PC-9 (cell line): ENCODE data around the gene PJVK. TPM values are rescaled to one million over a fixed set of nuclear protein-coding genes. Genes with fewer than 3 reads are reported as not detected.

Source experiments
- BruUV-seq: library from RNA; stranded (reverse); fragments of 400-500 nt; replicated peaks from 2 replicates; lab custom pipeline; 2021; lab: Mats Ljungman, UMichigan
- CTCF ChIA-PET: fragments of 300-600 bp; sonication (Branson Sonifier 250); formaldehyde crosslinking; loops from one replicate; lab custom pipeline; 2022; ENCODE audit warnings: antibody characterized with exemption; lab: Charles Lee
- POLR2A ChIA-PET: fragments of 300-600 bp; sonication (Branson Sonifier 250); formaldehyde crosslinking; loops from one replicate; lab custom pipeline; 2022; ENCODE audit warnings: antibody characterized with exemption; ENCODE audit not compliant: unreplicated experiment; lab: Charles Lee
- DNase-seq, 2 experiments: peaks; one replicate each; pipeline versions ENCODE4 v3.0.0 to v3.0.0-alpha.2; 2015 to 2022; ENCODE audit warnings: mixed read lengths in 1 of 2
- H2AFZ ChIP-seq: fragments of 200-600 bp; sonication (generic); 2 replicates; pipeline ENCODE4 v1.8.1; 2017; ENCODE audit warnings: antibody characterized with exemption
- H3F3A ChIP-seq: fragments of 200-600 bp; sonication (generic); 2 replicates; pipeline ENCODE4 v1.8.1; 2017; ENCODE audit warnings: antibody characterized with exemption, mild to moderate bottlenecking, low read depth; ENCODE audit not compliant: insufficient read depth
- H3K27ac ChIP-seq: fragments of 200-600 bp; sonication (generic); 2 replicates; pipeline ENCODE4 v1.6.1; 2016; ENCODE audit warnings: mixed run types
- H3K27me3 ChIP-seq: fragments of 200-600 bp; sonication (generic); 2 replicates; pipeline ENCODE4 v1.6.1; 2016; ENCODE audit warnings: low read depth, mixed run types; ENCODE audit not compliant: insufficient read depth
- H3K36me3 ChIP-seq: fragments of 200-600 bp; sonication (generic); 2 replicates; pipeline ENCODE4 v1.6.1; 2016; ENCODE audit warnings: low read depth, mixed run types
- H3K4me1 ChIP-seq: fragments of 200-600 bp; sonication (generic); replicated peaks from 2 replicates; pipeline ENCODE4 v1.6.1; 2016; ENCODE audit warnings: mixed run types; ENCODE audit not compliant: insufficient read depth
- H3K4me2 ChIP-seq: fragments of 200-600 bp; sonication (generic); 2 replicates; pipeline ENCODE4 v1.6.1; 2017; ENCODE audit warnings: mixed run types
- H3K4me3 ChIP-seq: fragments of 200-600 bp; sonication (generic); 2 replicates; pipeline ENCODE4 v1.6.1; 2016; ENCODE audit warnings: mixed run types
- H3K79me2 ChIP-seq: fragments of 200-600 bp; sonication (generic); 2 replicates; pipeline ENCODE4 v1.6.1; 2017; ENCODE audit warnings: low read depth, mixed run types
- H3K9me2 ChIP-seq: fragments of 200-600 bp; sonication (generic); 2 replicates; pipeline ENCODE4 v1.8.1; 2017; ENCODE audit warnings: mild to moderate bottlenecking; ENCODE audit not compliant: insufficient read depth
- H3K9me3 ChIP-seq: fragments of 200-600 bp; sonication (generic); 2 replicates; pipeline ENCODE4 v1.8.1; 2016; ENCODE audit warnings: low read depth; ENCODE audit not compliant: insufficient read depth
- H4K20me1 ChIP-seq: fragments of 200-600 bp; sonication (generic); 2 replicates; pipeline ENCODE4 v1.8.1; 2017; ENCODE audit not compliant: insufficient read depth
- EZH2 ChIP-seq: fragments of 200-600 bp; sonication (generic); IDR thresholded peaks from 2 replicates; pipeline ENCODE4 v1.8.0; 2017; ENCODE audit warnings: antibody characterized with exemption, low read depth
- intact Hi-C: fragments of 100-400 bp; cut with micrococcal nuclease; formaldehyde crosslinking; loops from one replicate; pipeline ENCODE4 v1.10.0; 2022; ENCODE audit not compliant: unreplicated experiment
- total RNA-seq: library from RNA; stranded (reverse); gene quantifications from 2 replicates; pipeline ENCODE4 v1.2.3, GENCODE V29; 2021
- TF ChIP-seq, protein P1 (sequence below): fragments of 200-600 bp; sonication (generic); conservative IDR thresholded peaks from 2 replicates; pipeline ENCODE4 v1.6.1; 2017; ENCODE audit warnings: mixed run types, antibody characterized with exemption, mild to moderate bottlenecking, moderate library complexity

Gene PJVK
- total RNA-seq, 1 experiment from 2014 or later, result 16.9 TPM

DNA sequence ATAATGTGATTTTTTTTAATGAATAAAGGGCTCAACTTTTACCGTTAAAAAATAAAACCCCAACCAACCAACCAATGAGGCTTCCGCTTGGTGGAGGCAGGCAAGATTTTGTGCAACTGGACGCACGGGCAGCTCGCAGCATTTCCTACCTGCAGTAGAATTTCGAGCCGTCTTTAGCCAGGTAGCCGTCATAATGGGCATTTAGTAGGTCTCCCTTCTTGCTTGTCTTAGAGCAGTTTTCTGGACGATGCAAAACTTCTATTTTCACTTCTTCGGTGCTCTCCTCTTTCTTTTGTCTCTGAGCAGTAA lies 26.9 kb downstream of the PJVK start:
- CTCF ChIA-PET, result no interaction called here
- Histone ChIP-seq H2AFZ (peak overlapping the region; percentile 100), H3K27ac (peak overlapping the region; percentile 56), H3K36me3 (no peaks in the 10 kb centered on the region), H3K9me3 (no peaks in the 10 kb centered on the region), H3K4me1 (peaks cover 39% of the 10 kb centered on the region), H3K4me3 (peak overlapping the region; percentile 77), H3F3A (peaks cover 15% of the 10 kb centered on the region), H3K27me3 (no peaks in the 10 kb centered on the region), H4K20me1 (peaks cover 19% of the 10 kb centered on the region), H3K79me2 (peaks cover 26% of the 10 kb centered on the region), H3K9me2 (no peaks in the 10 kb centered on the region), H3K4me2 (peak overlapping the region; percentile 96)
- DNase-seq, result no peak
- intact Hi-C loops, result loop anchor here (1.0 to 5.0 kb wide), 3 partner anchors 27 to 437 kb away; partner anchors contain the start of genes PJVK and PRKRA
- TF ChIP-seq EZH2, result no peak
- TF ChIP-seq, protein P1, sequence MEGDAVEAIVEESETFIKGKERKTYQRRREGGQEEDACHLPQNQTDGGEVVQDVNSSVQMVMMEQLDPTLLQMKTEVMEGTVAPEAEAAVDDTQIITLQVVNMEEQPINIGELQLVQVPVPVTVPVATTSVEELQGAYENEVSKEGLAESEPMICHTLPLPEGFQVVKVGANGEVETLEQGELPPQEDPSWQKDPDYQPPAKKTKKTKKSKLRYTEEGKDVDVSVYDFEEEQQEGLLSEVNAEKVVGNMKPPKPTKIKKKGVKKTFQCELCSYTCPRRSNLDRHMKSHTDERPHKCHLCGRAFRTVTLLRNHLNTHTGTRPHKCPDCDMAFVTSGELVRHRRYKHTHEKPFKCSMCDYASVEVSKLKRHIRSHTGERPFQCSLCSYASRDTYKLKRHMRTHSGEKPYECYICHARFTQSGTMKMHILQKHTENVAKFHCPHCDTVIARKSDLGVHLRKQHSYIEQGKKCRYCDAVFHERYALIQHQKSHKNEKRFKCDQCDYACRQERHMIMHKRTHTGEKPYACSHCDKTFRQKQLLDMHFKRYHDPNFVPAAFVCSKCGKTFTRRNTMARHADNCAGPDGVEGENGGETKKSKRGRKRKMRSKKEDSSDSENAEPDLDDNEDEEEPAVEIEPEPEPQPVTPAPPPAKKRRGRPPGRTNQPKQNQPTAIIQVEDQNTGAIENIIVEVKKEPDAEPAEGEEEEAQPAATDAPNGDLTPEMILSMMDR, result no peak
- POLR2A ChIA-PET, result no interaction called here
- BruUV-seq, result TSS peak; percentile 58

DNA sequence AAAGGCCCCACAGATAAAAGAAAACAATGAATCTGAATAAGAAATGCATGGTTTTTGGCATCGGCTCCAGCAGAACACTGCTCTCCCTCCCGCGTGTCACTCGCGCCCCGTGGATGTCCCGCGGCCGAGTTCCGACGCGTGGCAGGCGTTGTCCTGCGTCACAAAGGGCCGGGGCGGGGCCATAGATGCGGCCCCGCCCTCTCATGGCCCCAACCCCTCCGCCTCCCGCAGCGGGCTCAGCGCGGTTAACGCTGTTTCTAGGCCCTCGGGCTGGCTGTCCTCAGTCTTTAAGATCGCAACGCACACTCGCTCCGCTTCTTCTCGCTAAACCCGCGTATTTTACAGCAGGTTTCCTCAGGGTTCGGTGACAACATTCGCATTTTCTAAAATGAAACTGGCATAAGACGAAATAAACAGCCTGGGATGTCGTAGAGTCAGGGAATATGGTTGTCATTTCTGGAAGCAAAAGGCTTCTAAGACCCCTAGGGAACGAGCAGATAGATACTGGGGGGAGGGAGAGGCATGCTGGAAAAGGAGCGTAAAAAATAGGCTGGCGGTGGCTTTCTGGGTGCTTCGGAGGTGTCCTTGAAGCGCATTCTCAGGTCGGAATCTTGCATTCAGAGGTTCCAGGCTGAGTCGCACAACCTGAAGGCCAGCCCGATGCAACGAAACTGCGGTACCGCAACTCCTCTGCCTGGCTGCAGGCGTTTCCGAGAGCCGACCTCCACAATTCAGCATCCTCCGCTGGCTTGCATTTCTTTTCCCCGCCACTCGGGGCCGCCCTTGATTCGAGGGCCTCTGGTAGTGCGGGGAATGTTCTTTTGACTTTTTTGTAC lies 27.5 kb downstream of the PJVK start, which contains the start of gene FKBP7:
FKBP7 (minus strand) TSS at position 162 of the 836 bp plus-strand sequence; CDS start at position 61, 101 bp downstream.
- TF ChIP-seq EZH2, result no peak
- TF ChIP-seq, protein P1, result peak; percentile 87
- Histone ChIP-seq H3K4me2 (peak within 1 kb of the TSS; percentile 96), H3K27ac (peak within 1 kb of the TSS; percentile 56), H3K36me3 (no peaks in the 10 kb centered on the region), H3K9me3 (no peaks in the 10 kb centered on the region), H4K20me1 (peaks cover 23% of the 10 kb centered on the region), H2AFZ (peak within 1 kb of the TSS; percentile 100), H3F3A (peaks cover 15% of the 10 kb centered on the region), H3K4me3 (peak within 1 kb of the TSS; percentile 77), H3K4me1 (peaks cover 45% of the 10 kb centered on the region), H3K79me2 (peaks cover 32% of the 10 kb centered on the region), H3K27me3 (no peaks in the 10 kb centered on the region), H3K9me2 (no peaks in the 10 kb centered on the region)
- ChIA-PET CTCF (no interaction called here), POLR2A (no interaction called here)
- BruUV-seq, result no TSS peak
- peak; percentile 71 to 85 for DNase-seq
- intact Hi-C loops, result loop anchor here (1.0 to 5.0 kb wide), 4 partner anchors 27 to 436 kb away; partner anchors contain the start of genes PJVK, PRKRA and RBM45

DNA sequence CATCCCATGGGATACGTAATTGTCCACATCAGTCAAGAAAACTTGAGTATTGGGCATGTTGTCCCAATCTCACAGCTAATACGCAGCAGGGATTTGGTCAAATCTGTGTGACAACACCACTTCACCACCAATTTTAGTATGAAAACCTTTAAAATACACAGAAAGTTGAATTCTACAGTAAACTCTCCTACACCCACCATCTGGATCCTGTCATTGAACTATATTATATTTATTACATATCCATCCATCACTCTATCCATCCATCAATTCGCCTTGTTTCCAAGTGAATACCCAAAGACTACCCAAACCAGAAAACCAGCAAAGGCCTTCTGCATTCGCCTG lies 28.1 kb downstream of the PJVK start:
- peak overlapping the region; percentile 77 for H3K4me3 ChIP-seq
- DNase-seq, result no peak
- H3K9me2 ChIP-seq, result no peaks in the 10 kb centered on the region
- H3K9me3 ChIP-seq, result no peaks in the 10 kb centered on the region
- peaks cover 49% of the 10 kb centered on the region for H3K4me1 ChIP-seq
- H3K27ac ChIP-seq, result peak overlapping the region; percentile 56; the same call in 1 of the 2 replicates
- H2AFZ ChIP-seq, result peak overlapping the region; percentile 100
- H3F3A ChIP-seq, result peaks cover 15% of the 10 kb centered on the region
- BruUV-seq, result no TSS peak
- CTCF ChIA-PET, result no interaction called here
- intact Hi-C loops, result loop anchor here (1.0 to 5.0 kb wide), 3 partner anchors 283 to 436 kb away; partner anchors contain the start of gene RBM45
- TF ChIP-seq, protein P1, result peak; percentile 54; the same call in 1 of the 2 replicates
- no peak for TF ChIP-seq EZH2
- H3K79me2 ChIP-seq, result peaks cover 37% of the 10 kb centered on the region
- H3K4me2 ChIP-seq, result peak overlapping the region; percentile 96
- no peaks in the 10 kb centered on the region for H3K36me3 ChIP-seq
- H3K27me3 ChIP-seq, result no peaks in the 10 kb centered on the region
- POLR2A ChIA-PET, result no interaction called here
- H4K20me1 ChIP-seq, result peaks cover 29% of the 10 kb centered on the region
